Hindlimb muscle (tissue), 1 donor: ENCODE measurements around the gene TMEM140. TPM values are rescaled to one million over a fixed set of nuclear protein-coding genes. Genes with fewer than 3 reads are reported as not detected.

ENCODE experiments used
- polyA plus RNA-seq: library from polyadenylated mRNA; unstranded; fragments of 120-200 nt; gene quantifications from one replicate; pipeline ENCODE4 v1.2.1, GENCODE V29; 2013; ENCODE audit not compliant: insufficient read length

TMEM140 gene
- polyA plus RNA-seq, 1 donor = 14.6 TPM

Other genes starting within 250 kb of the TMEM140 start
- gene AGBL3, start 161.6 kb upstream of the TMEM140 start, polyA plus RNA-seq = 3.6 TPM
- gene CYREN, start 22.6 kb downstream of the TMEM140 start, polyA plus RNA-seq = 34.8 TPM
- gene WDR91, start 63.5 kb downstream of the TMEM140 start, polyA plus RNA-seq = 11.1 TPM
- not detected for gene STRA8, start 85.8 kb downstream of the TMEM140 start, polyA plus RNA-seq